Vagina (tissue), 2 donors: ENCODE measurements around the gene SPAG9.

Source experiments
- CTCF ChIP-seq, 3 experiments: fragments of 450-650 bp in 2 of 3; fragments of 200-600 bp in 1 of 3; sonication (generic) in 1 of 3; IDR thresholded peaks; one replicate each; pipeline ENCODE4 v1.5.1; 2017 to 2019; ENCODE audit warnings: antibody characterized with exemption in 3 of 3, mild to moderate bottlenecking in 2 of 3, moderate library complexity in 2 of 3
- POLR2A ChIP-seq, 2 donors: fragments of 450-650 bp; IDR thresholded peaks; one replicate each; pipeline ENCODE4 v1.6.1; 2017; ENCODE audit warnings: antibody characterized with exemption in 2 of 2, mild to moderate bottlenecking in 2 of 2, moderate library complexity in 2 of 2
- POLR2AphosphoS5 ChIP-seq, 2 donors: sonication (generic); formaldehyde crosslinking; IDR thresholded peaks; one replicate each; pipeline ENCODE4 v1.9.0; 2017; ENCODE audit warnings: antibody characterized with exemption in 2 of 2, mild to moderate bottlenecking in 2 of 2, low read depth in 1 of 2; ENCODE audit not compliant: insufficient read depth in 1 of 2

DNA sequence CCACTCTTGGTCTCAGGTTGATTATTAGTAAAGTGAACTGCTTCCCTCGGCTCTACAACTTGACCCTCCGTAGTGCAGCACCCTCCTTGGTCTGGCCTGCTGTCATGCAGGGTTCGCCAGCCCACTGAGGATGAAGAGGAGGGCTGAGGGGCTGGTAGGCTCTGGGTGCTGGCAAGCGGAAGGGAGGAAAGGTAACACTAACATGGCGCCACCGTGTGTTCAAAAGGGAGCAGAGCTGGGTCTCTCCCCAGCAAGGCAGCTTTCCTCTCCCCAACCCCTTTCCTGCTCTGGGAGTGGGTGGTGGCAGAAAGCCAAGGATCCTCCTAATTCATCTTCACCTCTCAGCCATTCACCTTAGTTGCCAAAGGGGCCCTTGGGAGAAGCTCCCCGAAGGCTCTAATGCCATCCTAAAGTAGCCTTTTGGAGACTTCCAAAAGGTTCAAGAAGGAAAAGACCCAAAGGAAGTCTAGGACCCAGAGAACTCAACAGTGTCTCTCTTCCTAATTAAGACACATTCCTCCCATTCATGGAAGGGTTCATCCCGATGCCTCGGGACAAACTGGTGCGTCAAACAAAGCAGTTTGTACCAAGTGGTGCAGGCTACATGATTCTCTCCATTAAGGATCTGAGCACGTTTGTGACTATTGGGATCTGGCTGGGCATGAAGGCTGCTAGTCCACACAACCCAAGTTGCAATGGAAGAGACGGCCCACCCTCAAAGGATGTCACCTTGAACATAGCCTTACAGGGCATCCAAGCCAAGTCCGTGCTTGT lies 163.7 kb downstream of the SPAG9 start:
- peak in 2 of 3 experiments; percentile 47 to 51 for TF ChIP-seq CTCF (IDR thresholded peaks at IDR 0.05)
- TF ChIP-seq POLR2A (IDR thresholded peaks at IDR 0.05): no peak
- no peak for TF ChIP-seq POLR2AphosphoS5 (IDR thresholded peaks at IDR 0.05; ENCODE audit: insufficient read depth in 1 of 2, low read depth in 1 of 2)
